GM23338 (cell line): Measurements from ENCODE around the gene STK39. TPM values are rescaled to one million over a fixed set of nuclear protein-coding genes. Genes with fewer than 3 reads are reported as not detected.

ENCODE experiments used
- ATAC-seq: fragments of 200-7000 bp; cut with Tn5 transposase; 3 replicates; pipeline ENCODE4 v1.9.1; 2020
- DNase-seq: peaks from one replicate; pipeline ENCODE4 v3.0.0-alpha.2; 2015; ENCODE audit warnings: low spot score
- H2AFZ ChIP-seq: fragments of 200-600 bp; sonication (generic); 2 replicates; pipeline ENCODE4 v1.8.0; 2016; ENCODE audit warnings: antibody characterized with exemption, mild to moderate bottlenecking, moderate library complexity
- H3F3A ChIP-seq: fragments of 200-600 bp; sonication (generic); replicated peaks from 2 replicates; pipeline ENCODE4 v1.8.0; 2017; ENCODE audit warnings: antibody characterized with exemption, mixed run types, low read depth
- H3K27ac ChIP-seq: fragments of 200-600 bp; sonication (generic); 2 replicates; pipeline ENCODE4 v1.6.1; 2016; ENCODE audit warnings: low read depth
- H3K27me3 ChIP-seq: fragments of 200-600 bp; sonication (generic); 2 replicates; pipeline ENCODE4 v1.8.0; 2016; ENCODE audit warnings: mild to moderate bottlenecking, mixed run types, moderate library complexity; ENCODE audit not compliant: insufficient read depth
- H3K36me3 ChIP-seq: fragments of 200-600 bp; sonication (generic); 2 replicates; pipeline ENCODE4 v1.8.0; 2016; ENCODE audit warnings: mild to moderate bottlenecking; ENCODE audit not compliant: insufficient read depth
- H3K4me1 ChIP-seq: fragments of 200-600 bp; sonication (generic); 2 replicates; pipeline ENCODE4 v1.8.0; 2016; ENCODE audit warnings: mild to moderate bottlenecking, moderate library complexity; ENCODE audit not compliant: insufficient read depth
- H3K4me2 ChIP-seq: fragments of 200-600 bp; sonication (generic); 2 replicates; pipeline ENCODE4 v1.7.1; 2017; ENCODE audit warnings: mixed run types
- H3K4me3 ChIP-seq: fragments of 200-600 bp; sonication (generic); 2 replicates; pipeline ENCODE4 v1.6.1; 2016; ENCODE audit warnings: mixed run types
- H3K79me2 ChIP-seq: fragments of 200-600 bp; sonication (generic); replicated peaks from 2 replicates; pipeline ENCODE4 v1.8.0; 2017; ENCODE audit warnings: mild to moderate bottlenecking; ENCODE audit not compliant: insufficient read depth
- H3K9me2 ChIP-seq: fragments of 200-600 bp; sonication (generic); 2 replicates; pipeline ENCODE4 v1.8.0; 2017; ENCODE audit not compliant: insufficient read depth
- H4K20me1 ChIP-seq: fragments of 200-600 bp; sonication (generic); replicated peaks from 2 replicates; pipeline ENCODE4 v1.8.0; 2017; ENCODE audit warnings: mild to moderate bottlenecking; ENCODE audit not compliant: insufficient read depth
- H3K27ac Mint-ChIP-seq: 2 replicates; pipeline ENCODE4 v1.8.0; 2020; ENCODE audit warnings: inconsistent platforms, mild to moderate bottlenecking, moderate library complexity, mixed read lengths
- H3K27me3 Mint-ChIP-seq: 3 replicates; pipeline ENCODE4 v1.8.0; 2022; ENCODE audit warnings: low read depth, mild to moderate bottlenecking, moderate library complexity, mixed read lengths, inconsistent platforms; ENCODE audit not compliant: insufficient read depth, poor library complexity
- H3K36me3 Mint-ChIP-seq: 3 replicates; pipeline ENCODE4 v1.8.0; 2021; ENCODE audit warnings: low read depth, mild to moderate bottlenecking, inconsistent platforms, moderate library complexity, mixed read lengths
- H3K4me1 Mint-ChIP-seq: 3 replicates; pipeline ENCODE4 v1.8.0; 2020; ENCODE audit warnings: mild to moderate bottlenecking, inconsistent platforms, mixed read lengths
- H3K4me3 Mint-ChIP-seq: 3 replicates; pipeline ENCODE4 v1.8.0; 2021; ENCODE audit warnings: moderate library complexity, mild to moderate bottlenecking, inconsistent platforms, mixed read lengths
- H3K9me3 Mint-ChIP-seq: 3 replicates; pipeline ENCODE4 v1.8.0; 2020; ENCODE audit warnings: moderate library complexity, mild to moderate bottlenecking, inconsistent platforms, mixed read lengths
- CREB1 ChIP-seq: fragments of 250-450 bp; sonication (Bioruptor Pico); IDR thresholded peaks from 2 replicates; pipeline ENCODE4 v1.5.0; 2020; ENCODE audit warnings: low read depth, mild to moderate bottlenecking, moderate library complexity
- CTCF ChIP-seq, 2 experiments: fragments of 200-600 bp in 1 of 2; sonication (generic) in 1 of 2; conservative IDR thresholded peaks; 2 replicates each; pipeline versions ENCODE4 v1.5.1 to v1.6.1; 2016 to 2017; ENCODE audit warnings: antibody characterized with exemption in 2 of 2, low read depth in 2 of 2, mild to moderate bottlenecking in 2 of 2, moderate library complexity in 1 of 2
- EZH2 ChIP-seq: fragments of 200-600 bp; sonication (generic); IDR thresholded peaks from one replicate; pipeline ENCODE4 v1.8.0; 2017; ENCODE audit warnings: antibody characterized with exemption, mild to moderate bottlenecking, low read depth; ENCODE audit not compliant: unreplicated experiment
- NANOG ChIP-seq: IDR thresholded peaks from 2 replicates; pipeline ENCODE4 v1.6.1; 2016; ENCODE audit warnings: antibody characterized with exemption, borderline replicate concordance
- POLR2AphosphoS5 ChIP-seq: IDR thresholded peaks from 2 replicates; pipeline ENCODE4 v1.6.1; 2016; ENCODE audit warnings: antibody characterized with exemption, low read depth
- ZNF462 ChIP-seq: fragments of 250-450 bp; sonication (Bioruptor Pico); IDR thresholded peaks from 2 replicates; pipeline ENCODE4 v1.5.0; 2020; ENCODE audit warnings: mild to moderate bottlenecking, moderate library complexity
- polyA plus RNA-seq: library from polyadenylated mRNA; unstranded; fragments of >200 nt; fragmentation: Nextera tagmentation; extraction: Ambion mirVana; gene quantifications from 2 replicates; pipeline ENCODE4 v1.2.1, GENCODE V29; 2016
- total RNA-seq: library from RNA; depleted of rRNA; stranded (reverse); fragments of >200 nt; shearing (Covaris generic); gene quantifications from 2 replicates; pipeline ENCODE4 v1.2.3, GENCODE V29; 2014
- TF ChIP-seq, protein P1 (sequence below): IDR thresholded peaks from 2 replicates; pipeline ENCODE4 v1.6.1; 2016; ENCODE audit warnings: antibody characterized with exemption

Gene STK39
- total and polyA plus RNA-seq, 2 experiments from 2014 or later: 9.5 to 16.9 TPM

DNA sequence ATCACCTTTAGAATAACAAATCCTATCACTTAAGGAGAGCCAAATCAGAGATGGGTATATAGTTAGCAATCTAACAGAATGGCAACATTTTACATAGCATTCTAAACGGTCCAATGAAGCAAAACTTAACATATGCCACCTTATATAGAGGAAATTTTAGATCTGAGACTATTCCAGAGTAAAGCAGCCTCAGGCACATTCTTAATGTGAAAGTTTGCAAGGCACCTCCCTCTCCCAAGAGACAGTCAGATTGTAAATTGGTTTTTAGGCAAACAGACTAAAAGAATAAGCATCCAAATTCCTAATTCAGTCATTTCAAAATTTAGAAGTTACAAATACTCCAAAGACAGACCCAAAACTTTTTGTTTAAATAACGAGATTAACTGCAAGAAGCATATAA, 292.9 kb downstream of the STK39 start:
- Histone ChIP-seq H3F3A (no peaks in the 10 kb centered on the region), H3K79me2 (no peaks in the 10 kb centered on the region), H3K9me2 (no peaks in the 10 kb centered on the region), H4K20me1 (no peaks in the 10 kb centered on the region), H2AFZ (no peak overlapping the region), H3K4me3 (no peak overlapping the region), H3K4me2 (no peak overlapping the region), H3K4me1 (no peaks in the 10 kb centered on the region), H3K36me3 (no peaks in the 10 kb centered on the region), H3K27me3 (no peaks in the 10 kb centered on the region), H3K27ac (no peak overlapping the region)
- TF ChIP-seq NANOG: no peak
- TF ChIP-seq POLR2AphosphoS5: no peak
- TF ChIP-seq CTCF (conservative IDR thresholded peaks at IDR 0.05; ENCODE audit: low read depth in 2 of 2): no peak
- no peak for TF ChIP-seq EZH2
- TF ChIP-seq ZNF462 (CRISPR knock-in tag): no peak
- TF ChIP-seq, protein P1, sequence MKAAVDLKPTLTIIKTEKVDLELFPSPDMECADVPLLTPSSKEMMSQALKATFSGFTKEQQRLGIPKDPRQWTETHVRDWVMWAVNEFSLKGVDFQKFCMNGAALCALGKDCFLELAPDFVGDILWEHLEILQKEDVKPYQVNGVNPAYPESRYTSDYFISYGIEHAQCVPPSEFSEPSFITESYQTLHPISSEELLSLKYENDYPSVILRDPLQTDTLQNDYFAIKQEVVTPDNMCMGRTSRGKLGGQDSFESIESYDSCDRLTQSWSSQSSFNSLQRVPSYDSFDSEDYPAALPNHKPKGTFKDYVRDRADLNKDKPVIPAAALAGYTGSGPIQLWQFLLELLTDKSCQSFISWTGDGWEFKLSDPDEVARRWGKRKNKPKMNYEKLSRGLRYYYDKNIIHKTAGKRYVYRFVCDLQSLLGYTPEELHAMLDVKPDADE: no peak
- TF ChIP-seq CREB1: no peak
- ATAC-seq: no peak
- Mint-ChIP-seq H3K9me3 (no peaks in the 10 kb centered on the region), H3K27ac (no peak overlapping the region), H3K36me3 (no peaks in the 10 kb centered on the region), H3K4me1 (peaks cover under 1% of the 10 kb centered on the region; the same call in 1 of the 3 replicates), H3K27me3 (peaks cover 2% of the 10 kb centered on the region), H3K4me3 (no peak overlapping the region)
- no peak for DNase-seq
